Frontal cortex (tissue), 4 donors: Measurements from ENCODE around the gene RFX3. TPM values are rescaled to one million over a fixed set of nuclear protein-coding genes. Genes with fewer than 3 reads are reported as not detected.

ENCODE experiments used
- DNase-seq, 2 donors: peaks; one replicate each; pipeline ENCODE4 v3.0.0; 2012; ENCODE audit warnings: low spot score in 2 of 2
- FAIRE-seq: peaks from 2 replicates; lab custom pipeline; 2012; peaks lifted over from hg19 to GRCh38; lab: Jason Lieb, UNC
- total RNA-seq: library from RNA; depleted of rRNA; stranded (reverse); fragments of >200 nt; gene quantifications from one replicate; pipeline ENCODE4 v1.2.3, GENCODE V29; 2014
- donor health status: control.
- donor health status: control.
- donor health status: control.

Gene RFX3
- total RNA-seq, 1 donor from 2014 or later: 72.2 TPM

DNA sequence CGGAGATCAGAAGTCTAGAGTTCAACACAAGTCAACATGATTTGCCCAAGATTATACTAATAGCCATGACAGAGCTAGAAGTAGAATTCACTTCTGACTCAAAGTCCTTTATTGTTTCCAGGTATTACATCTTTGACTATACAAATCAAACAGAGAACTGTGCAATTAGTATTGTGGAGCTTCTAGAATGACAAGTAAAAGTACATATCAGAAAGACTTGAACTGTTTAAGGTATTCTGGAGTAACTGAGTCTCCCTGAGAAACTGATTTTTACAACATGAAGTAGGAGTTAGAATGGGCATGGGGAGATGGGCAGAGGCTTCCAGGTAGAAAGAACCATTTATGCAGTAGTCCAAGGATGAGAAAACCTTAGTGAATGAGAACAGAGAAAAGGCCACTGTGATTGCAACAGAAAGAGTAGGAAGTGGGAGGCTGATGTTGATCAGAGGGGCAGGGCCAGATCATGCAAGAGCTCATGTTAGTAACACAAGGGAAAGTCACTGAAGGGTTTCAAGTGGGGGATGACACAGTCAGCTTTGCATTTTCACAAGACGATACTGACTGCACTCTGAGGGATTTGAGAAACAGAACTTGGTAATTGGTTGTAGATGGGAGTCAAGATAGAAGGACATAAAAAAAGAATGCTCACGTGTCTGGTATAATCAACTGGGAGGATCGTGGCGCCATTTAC lies 280.7 kb downstream of the RFX3 start:
- no peak for FAIRE-seq
- no peak for DNase-seq

DNA sequence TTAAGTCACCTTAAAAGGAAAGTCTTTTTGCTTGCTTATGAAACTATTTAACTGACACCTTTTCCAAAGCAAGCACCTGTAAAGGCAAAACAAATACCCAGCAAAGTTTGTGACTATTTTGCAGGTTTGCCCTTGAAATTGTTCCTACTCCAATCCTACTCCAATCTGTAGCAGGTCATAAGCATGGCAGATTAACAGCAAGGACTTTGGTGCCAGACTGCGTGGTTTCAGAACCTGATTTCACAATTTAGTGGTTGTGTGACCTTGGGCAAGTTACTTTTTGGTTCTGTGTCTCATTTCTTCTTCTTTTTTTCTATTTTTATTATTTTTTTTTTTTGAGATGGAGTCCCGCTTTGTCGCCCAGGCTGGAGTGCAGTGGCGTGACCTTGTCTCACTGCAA lies 282.1 kb downstream of the RFX3 start:
- no peak for DNase-seq
- no peak for FAIRE-seq

DNA sequence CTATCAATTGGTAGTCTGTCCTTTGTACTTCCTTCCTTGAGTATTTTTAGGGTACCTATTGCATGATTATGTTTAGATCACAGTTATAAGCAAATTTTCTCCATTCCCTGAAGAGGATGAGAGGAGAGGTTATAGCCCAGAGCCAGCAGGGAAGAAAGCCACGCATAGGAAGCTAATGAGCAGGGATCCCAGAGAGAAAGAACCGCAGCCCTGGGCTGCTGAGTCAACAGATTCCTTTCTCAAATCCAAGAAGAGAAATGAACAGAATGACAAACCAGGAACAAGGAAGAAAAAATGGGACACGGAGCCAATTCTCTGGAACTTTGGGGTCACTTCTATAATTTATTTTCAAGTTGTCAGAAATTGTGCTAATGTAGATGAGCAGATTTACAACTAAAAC lies 284.5 kb downstream of the RFX3 start:
- DNase-seq (no peak), FAIRE-seq (no peak)

DNA sequence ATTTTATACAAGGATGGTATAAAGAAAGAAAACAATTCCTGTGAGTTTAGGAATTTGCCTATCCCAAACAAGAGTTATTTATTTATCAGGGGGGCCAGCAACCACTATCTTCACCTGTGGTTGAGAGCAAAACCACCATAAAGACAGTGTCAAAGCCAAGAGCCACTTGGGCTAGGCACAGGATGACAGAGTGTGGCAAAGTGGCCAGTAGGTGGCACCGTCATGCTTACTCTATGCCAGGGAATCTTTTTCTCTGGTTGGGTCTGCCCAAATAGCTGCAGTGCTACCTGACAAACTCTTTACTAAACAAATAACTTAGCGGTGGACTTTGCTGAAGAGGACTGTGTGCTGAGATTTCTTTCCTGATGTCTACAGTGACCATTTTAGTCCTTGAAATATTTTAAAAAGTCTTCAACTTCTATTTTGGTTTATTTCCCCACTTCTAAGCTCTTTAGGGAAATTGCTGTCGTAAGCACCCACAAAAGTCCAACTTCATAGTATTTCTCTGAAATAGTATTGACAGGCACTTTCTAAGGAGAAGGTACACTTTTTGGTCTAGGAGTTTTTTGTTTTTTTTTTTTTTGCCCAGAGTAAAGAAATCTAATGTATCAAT lies 285.0 kb downstream of the RFX3 start:
- FAIRE-seq (no peak), DNase-seq (peak; percentile 1 to 24)

DNA sequence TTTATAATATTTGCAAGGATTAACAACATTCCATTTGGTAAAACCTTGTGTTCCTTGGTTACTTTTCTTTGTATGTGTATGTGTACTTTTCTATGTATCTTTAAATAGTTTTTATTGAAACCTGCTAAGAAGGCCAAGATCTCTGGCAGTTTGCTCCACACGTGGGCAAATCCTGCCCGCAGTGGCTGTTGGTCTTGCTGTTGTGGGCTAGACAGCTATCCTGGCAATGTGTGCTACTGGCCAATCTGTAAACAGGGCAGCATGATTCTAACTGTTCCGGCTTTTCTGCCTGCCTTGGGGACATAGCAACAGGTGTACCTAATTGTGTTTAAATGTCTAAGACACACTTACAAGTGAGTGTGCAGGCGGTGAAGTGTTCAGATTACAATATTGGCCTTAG lies 286.6 kb downstream of the RFX3 start:
- DNase-seq: no peak
- FAIRE-seq: no peak

DNA sequence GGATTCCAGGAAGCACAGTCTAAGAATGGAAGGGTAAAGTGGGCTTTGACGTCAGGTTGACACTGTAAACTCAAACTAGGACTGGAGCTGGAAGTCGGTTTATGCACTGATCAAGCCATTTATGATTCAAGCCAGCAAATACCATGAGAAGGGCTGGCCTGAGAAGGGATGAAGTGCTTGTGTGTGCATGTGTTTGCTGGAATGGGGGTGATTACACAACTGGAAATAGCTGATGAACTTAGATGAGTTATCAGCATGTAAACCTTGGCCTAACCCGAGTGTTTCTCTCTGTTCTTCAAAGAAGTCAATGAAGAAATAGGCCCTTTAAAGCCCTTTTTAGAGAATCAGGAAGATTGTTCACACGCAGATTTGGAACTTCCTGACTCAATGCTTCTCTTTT lies 287.6 kb downstream of the RFX3 start:
- FAIRE-seq: no peak
- DNase-seq: no peak

DNA sequence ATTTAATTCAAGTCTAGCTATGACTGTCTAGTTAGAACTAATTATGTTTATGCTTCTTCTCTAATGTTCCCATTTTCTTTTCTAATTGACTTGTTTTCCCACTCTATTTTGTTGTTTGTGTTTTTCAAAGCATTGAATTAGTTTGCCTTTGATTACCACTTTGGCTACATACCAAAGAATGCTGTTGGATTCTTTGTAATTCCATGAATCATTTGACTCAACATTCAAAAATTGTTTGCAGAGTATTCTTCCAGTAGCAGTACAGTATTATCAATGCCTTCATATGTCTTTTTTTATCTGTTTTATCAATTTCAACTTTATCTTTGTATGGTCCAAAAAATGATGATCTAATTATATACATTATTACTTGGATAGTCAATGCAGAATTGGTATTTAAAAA lies 288.7 kb downstream of the RFX3 start:
- DNase-seq (no peak), FAIRE-seq (no peak)

DNA sequence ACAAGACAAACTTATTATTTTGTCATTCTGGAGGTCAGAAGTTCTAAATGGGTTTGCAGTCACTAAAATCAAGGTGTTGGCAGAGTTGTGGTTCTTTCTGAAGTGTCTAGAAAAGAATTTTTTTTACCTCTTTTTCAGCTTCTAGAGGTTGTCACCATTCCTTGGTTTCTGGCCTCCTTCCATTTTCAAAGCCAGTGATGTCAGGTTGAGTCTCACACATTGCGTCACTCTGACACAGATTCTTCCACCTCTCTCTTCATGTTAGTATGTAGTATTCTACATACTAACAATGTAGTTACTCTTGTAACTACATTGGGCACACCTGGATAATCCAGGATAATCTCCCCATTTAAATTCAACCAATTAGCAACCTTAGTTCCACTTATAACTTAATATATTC lies 290.3 kb downstream of the RFX3 start:
- DNase-seq (no peak), FAIRE-seq (no peak)

DNA sequence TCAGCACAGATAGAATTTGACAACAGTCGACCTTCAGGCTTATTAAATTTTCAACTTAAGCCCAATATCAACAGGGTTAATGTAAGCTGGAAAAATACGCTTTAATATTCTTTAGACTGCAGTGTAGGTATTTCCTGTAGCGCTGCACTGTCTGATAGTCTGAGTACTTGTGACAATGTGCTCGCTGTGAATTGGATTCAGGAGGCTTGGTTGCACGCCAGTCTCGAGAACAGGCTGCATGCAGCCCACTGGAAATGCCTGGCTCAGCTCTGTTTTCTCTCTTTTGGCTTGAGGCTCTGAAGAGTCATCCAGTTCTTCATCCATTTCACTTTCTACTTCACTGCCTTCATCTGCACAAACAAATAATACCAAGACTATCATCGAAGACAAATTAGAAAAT lies 300.9 kb downstream of the RFX3 start:
- peak in 1 of 2 donors; percentile 7 for DNase-seq
- no peak for FAIRE-seq

DNA sequence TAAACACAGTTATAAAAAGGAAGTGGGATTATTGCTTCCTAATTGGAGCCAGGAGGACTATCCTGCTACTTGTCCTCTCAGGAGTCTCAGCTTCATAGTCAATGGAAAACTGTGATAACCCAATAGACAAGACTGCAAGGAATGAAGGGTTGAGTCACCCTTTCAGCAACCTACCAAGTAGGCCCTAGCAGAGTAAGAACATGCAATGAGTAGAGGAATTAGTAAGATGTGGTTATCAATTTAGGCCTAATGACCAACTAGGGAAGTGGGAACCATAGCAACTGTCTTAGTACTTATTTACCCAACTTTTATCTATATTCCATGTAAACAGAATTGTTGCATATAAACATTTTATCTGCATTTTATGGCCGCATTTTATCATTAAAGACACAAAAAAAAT lies 310.1 kb downstream of the RFX3 start:
- no peak for DNase-seq
- no peak for FAIRE-seq

DNA sequence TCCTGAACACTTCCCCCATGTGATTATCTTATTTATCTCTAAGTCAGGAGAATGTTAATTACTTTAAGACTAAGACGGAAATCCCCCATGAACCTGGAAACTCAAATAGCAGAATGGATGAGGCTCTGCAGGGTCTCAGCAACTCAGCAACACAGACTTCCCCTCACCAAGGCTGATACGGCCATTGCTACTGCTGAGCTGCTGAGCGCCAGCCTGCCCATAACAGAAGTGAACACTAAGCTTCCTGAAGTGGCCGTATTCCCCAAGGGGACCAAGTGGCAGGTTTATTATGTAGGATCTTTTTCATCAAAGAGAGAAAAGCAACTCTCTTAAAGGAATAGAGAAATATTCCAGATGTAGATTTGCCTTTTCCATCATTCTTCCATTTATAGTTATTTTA lies 311.1 kb downstream of the RFX3 start:
- DNase-seq (no peak), FAIRE-seq (no peak)

DNA sequence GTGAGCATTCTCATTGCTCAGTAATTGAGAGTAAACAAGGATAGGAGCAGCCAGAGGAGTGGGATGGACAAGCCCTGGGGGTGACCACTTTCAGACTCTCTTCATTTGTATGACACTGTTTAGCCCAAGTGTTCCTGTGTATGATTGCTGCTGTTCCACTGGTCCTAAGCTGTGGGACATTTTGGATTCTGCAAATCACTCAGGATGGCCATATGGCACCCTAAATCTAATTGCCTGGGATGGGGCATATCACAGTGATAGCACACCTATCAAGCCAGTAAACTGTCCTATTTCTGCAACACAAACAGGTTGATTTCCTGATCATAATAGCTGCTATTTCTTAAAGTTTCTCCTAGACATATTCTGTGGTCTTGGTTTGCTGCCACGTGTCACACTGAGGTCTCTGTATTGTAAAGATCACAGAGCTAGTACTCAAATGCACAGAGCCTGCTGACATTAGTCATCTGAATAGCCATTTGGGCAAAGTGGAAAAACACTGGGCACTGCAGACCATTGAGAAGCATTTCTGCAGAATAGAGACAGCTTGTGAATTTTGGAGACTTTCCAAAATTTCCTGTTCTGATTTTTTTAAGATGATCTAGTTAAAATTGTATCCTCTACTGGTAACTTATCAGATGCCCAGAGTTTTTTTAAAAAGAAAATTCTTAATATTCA lies 320.2 kb downstream of the RFX3 start:
- FAIRE-seq (no peak), DNase-seq (no peak)

DNA sequence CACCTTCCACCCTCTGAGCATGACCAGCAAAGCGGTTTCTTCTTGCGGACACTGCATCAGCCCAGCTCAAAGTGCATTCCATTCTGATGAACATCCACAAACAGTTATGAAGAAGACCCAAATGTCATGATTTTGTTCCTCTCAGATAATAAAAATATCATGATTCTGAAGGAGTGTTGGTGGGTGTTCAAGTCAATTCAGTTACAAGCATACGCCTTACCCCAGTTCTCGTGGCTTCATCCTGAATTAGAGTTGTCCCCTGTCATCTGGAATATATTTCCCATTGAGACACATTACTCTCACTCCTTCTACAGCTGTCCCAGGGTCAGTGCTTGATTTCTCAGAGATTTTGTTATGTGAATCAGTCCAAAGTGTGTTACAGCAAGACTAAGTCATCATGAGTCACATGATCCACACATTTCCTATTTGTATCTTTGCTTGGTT lies 325.4 kb downstream of the RFX3 start:
- FAIRE-seq (no peak), DNase-seq (no peak)

DNA sequence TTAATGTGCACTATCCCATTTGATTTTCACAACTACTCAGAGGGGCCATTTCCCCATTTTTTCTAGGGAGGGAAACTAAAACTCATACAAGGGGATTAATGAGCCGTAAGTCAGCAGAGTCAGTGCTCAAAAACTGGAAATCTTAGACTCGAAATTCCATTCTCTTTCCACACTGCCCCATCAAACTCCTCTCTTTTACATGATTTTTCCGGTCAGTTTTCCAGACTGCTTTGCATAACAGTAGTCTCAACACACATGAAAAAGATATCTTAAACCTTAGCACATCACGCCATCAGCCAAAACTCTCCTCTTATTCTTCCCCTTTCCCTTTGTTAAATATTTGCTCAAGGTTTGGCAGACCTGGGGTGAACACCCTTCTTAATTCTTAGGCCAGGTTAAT lies 332.0 kb downstream of the RFX3 start:
- DNase-seq (no peak), FAIRE-seq (no peak)

DNA sequence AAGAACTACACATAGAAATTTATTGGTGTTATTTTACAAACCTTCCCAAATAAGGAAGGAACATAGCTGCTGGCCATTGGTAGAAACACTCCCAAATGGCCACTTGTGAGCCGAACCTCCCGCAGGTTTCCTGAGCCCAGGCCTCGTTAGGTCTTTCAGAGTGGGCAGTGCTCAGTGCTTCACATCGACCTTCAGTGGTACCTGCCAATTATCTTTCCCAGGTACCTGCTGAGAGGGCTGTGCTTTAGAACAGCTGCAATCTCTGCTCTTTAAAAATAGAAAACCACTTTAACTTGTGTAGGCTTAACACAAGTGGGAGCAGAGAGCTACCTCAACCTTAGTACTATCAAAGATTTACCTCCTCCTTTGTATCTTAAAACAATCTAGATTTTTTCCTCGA lies 334.1 kb downstream of the RFX3 start:
- no peak for DNase-seq
- no peak for FAIRE-seq

DNA sequence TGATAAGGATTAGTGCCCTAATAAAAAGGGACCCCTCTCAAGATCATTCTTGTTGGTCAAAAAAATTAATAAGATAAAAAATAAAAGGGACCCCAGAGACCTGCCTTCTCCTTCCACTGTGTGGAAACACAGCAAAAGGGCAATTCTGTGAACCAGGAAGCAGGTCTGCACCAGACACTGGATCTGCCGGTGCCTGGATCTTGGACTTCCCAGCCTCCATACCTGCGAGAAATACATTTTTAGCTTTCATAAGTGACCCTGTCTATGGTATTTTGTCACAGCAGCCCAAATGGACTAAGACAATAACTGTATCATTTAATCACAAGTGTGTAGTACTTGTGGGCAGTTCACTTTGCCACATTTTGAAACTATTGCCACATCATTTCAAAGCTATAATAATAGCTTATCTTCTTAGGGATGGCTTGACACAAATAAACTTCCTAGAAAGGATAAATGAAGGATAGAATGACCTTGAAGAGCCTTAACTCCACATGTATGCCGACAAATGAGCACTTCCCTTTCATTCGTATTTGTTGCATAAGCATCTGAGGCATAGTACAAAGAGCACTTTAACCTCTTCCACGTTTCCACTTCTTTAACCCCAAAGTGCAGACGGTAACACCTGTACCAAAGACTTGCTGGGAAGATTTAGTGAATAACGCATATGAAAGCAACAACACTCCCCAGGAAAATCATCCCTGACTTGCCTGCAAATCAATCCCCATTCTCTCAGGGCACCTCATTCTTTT lies 336.5 kb downstream of the RFX3 start:
- DNase-seq: no peak
- FAIRE-seq: no peak

DNA sequence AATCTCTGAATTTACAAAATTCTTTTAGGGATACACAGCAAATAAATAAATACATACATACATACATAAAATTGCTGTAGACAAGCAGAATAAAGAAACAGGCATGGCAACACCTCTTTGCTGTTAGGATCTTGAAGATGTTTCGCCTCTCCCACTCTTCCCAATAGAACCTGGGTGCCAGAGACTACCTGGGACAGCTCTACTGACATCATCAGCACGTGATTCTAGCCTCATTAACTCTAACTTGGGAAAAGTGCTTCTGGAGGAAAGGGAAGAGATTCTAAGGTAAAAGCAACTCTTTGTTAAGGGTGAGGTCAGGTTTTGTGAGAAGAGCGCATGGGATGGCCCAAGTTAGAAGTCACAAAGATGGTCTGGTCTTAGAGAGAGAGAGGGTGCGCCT lies 339.1 kb downstream of the RFX3 start:
- FAIRE-seq: no peak

DNA sequence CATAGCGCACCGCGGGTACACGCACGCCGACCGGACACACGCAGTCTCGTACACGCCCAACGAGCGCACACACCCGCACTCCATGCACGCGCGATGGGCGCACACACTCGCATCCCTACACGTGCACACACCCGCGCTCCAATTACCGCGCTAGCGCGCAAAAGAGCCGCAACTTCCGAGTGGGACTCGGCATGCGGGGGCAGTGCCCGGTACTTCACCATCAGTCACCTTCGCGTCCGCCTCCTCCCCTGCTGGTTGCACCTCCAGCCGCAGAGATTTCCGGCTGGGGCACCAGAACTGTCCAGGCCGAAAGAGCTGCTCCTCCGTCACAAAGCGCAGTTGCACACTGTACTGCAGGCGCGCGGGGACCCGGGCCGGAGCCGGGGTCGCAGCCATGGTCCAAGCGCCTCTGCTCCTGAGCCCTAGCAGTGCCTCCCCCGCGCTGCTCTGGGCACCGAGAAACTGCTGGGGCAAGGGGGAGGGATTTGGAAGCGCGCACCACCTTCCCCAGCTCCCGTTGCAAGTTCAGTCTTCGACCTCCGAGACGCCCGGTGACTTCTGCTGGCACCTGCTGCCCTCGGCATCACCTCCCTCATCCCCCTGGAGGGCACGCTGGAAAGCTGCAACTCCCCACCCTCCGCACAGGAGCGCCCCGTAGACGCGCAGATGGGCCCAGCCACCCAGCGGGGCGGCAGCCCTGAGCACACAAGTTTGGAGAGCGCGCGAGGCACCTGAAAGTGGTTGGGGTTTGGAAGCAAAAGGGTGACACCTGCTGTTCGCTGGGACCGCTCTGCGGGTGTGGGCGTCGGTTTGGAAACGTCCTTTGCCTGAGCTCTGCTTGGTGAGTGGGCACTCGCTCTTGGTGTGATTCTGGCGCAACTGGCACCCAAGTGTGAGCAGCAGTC lies 344.5 kb downstream of the RFX3 start:
- FAIRE-seq (no peak), DNase-seq (peak in 1 of 2 donors; percentile 14)

More for the DNA sequence above, 339.1 kb downstream of the RFX3 start:
- DNase-seq: no peak

DNA sequence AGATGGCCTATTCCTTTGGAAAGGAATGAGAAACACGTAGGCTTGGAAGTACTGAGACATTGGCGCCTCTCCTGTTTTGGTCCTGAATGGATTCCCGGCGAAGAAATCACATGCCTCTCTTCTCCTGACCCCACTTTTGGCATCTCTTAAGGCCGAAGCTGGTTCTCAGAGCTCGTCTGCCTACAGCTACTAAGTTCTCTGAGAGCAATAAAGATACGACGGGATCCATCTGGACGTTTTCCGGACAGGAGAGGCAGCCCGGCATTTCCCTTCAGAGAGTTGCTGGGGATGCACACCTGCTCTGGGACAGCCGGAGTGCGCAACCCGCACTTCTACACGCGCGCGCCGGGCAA lies 345.1 kb downstream of the RFX3 start:
- DNase-seq: no peak
- no peak for FAIRE-seq

DNA sequence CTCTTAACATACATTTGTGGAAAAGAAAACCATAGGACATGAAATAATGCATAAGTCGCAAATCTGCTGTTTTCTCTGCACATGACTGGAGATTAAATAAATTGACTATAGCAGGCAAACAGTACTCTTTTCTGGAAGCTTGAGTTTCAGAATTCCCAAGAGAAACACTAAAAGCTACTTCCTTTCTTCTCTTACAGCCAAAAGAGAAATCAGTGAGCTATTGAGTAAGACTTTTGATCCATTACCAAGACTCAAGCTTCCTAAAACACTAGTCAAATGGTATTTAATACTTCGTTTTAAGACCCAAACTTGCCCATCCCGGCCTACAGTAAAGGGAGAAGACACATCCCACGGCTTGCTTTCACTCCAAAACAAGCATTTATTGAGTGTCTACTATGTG lies 346.1 kb downstream of the RFX3 start:
- FAIRE-seq: no peak
- no peak for DNase-seq
